OCI-LY3 (cell line): Measurements from ENCODE around the gene COA8.
A peak's percentile ranks its signal among the peaks of the same experiment; 100 is the strongest.

Experiments
- H2AFZ ChIP-seq: fragments of 200-600, 300-600 bp; shearing (Covaris generic); 2 replicates; pipeline ENCODE4 v1.6.0; 2014; ENCODE audit warnings: antibody characterized with exemption, low read depth, low read length
- H3K27ac ChIP-seq: fragments of 200-600, 300-600 bp; sonication (generic); 2 replicates; pipeline ENCODE4 v1.5.1; 2014; ENCODE audit warnings: mild to moderate bottlenecking, low read length, moderate library complexity, mixed read lengths
- H3K27me3 ChIP-seq: fragments of 200-600, 300-600 bp; sonication (generic); 2 replicates; pipeline ENCODE4 v1.6.1; 2014; ENCODE audit warnings: low read depth, low read length, mixed read lengths
- H3K36me3 ChIP-seq: fragments of 200-600, 300-600 bp; sonication (generic); replicated peaks from 2 replicates; pipeline ENCODE3; 2014; ENCODE audit warnings: low read depth, low read length, mixed read lengths
- H3K4me1 ChIP-seq: fragments of 300-600, 200-600 bp; sonication (generic); 2 replicates; pipeline ENCODE4 v1.6.1; 2014; ENCODE audit warnings: low read length, mixed read lengths
- H3K4me2 ChIP-seq: fragments of 200-600, 300-600 bp; sonication (generic); 2 replicates; pipeline ENCODE4 v1.6.1; 2014; ENCODE audit warnings: low read length, mixed read lengths
- H3K4me3 ChIP-seq: fragments of 300-600, 200-600 bp; sonication (generic); 2 replicates; pipeline ENCODE4 v1.5.1; 2014; ENCODE audit warnings: antibody characterized with exemption, mild to moderate bottlenecking, low read length, moderate library complexity
- H3K79me2 ChIP-seq: fragments of 300-600, 200-600 bp; shearing (Covaris generic); 2 replicates; pipeline ENCODE4 v1.6.1; 2014; ENCODE audit warnings: mild to moderate bottlenecking, low read length, mixed read lengths
- H3K9ac ChIP-seq: fragments of 300-600, 200-600 bp; shearing (Covaris generic); 2 replicates; pipeline ENCODE4 v1.6.0; 2014; ENCODE audit warnings: mild to moderate bottlenecking, low read length, moderate library complexity
- H3K9me3 ChIP-seq: fragments of 200-600, 300-600 bp; shearing (Covaris generic); 2 replicates; pipeline ENCODE4 v1.6.1; 2014; ENCODE audit warnings: low read length, mixed read lengths; ENCODE audit not compliant: insufficient read depth
- H4K20me1 ChIP-seq: fragments of 200-600, 300-600 bp; sonication (generic); 2 replicates; pipeline ENCODE4 v1.6.1; 2016; ENCODE audit warnings: low read length, mixed read lengths; ENCODE audit not compliant: insufficient read depth
- CTCF ChIP-seq: fragments of 200-600, 300-600 bp; sonication (generic); IDR thresholded peaks from 2 replicates; pipeline ENCODE4 v1.5.1; 2014; ENCODE audit warnings: antibody characterized with exemption, low read length, low read depth
- EZH2phosphoT487 ChIP-seq: fragments of 200-600 bp; shearing (Covaris generic); IDR thresholded peaks from 2 replicates; pipeline ENCODE4 v1.6.1; 2018; ENCODE audit warnings: antibody characterized with exemption, mixed run types, low read depth

The COA8 gene

GRCh38 chr14:103531421-103532215 lies 31.1 kb upstream of the COA8 start:
- peaks cover 38% of the 10 kb centered on the region for H3K4me1 ChIP-seq
- no peaks in the 10 kb centered on the region for H3K9me3 ChIP-seq
- no peak overlapping the region for H3K4me3 ChIP-seq
- TF ChIP-seq EZH2phosphoT487 (no peak), CTCF (no peak)
- H3K9ac ChIP-seq: no peak overlapping the region
- H3K36me3 ChIP-seq: peaks cover 42% of the 10 kb centered on the region
- 0 out of 2 replicates have a peak overlapping the region, but pooled peaks have one; percentile 3 for H3K4me2 ChIP-seq
- H4K20me1 ChIP-seq: peaks cover 3% of the 10 kb centered on the region; the same call in 1 of the 2 replicates
- peaks cover 57% of the 10 kb centered on the region for H3K79me2 ChIP-seq
- no peaks in the 10 kb centered on the region for H3K27me3 ChIP-seq
- no peak overlapping the region for H2AFZ ChIP-seq
- no peak overlapping the region for H3K27ac ChIP-seq

DNA sequence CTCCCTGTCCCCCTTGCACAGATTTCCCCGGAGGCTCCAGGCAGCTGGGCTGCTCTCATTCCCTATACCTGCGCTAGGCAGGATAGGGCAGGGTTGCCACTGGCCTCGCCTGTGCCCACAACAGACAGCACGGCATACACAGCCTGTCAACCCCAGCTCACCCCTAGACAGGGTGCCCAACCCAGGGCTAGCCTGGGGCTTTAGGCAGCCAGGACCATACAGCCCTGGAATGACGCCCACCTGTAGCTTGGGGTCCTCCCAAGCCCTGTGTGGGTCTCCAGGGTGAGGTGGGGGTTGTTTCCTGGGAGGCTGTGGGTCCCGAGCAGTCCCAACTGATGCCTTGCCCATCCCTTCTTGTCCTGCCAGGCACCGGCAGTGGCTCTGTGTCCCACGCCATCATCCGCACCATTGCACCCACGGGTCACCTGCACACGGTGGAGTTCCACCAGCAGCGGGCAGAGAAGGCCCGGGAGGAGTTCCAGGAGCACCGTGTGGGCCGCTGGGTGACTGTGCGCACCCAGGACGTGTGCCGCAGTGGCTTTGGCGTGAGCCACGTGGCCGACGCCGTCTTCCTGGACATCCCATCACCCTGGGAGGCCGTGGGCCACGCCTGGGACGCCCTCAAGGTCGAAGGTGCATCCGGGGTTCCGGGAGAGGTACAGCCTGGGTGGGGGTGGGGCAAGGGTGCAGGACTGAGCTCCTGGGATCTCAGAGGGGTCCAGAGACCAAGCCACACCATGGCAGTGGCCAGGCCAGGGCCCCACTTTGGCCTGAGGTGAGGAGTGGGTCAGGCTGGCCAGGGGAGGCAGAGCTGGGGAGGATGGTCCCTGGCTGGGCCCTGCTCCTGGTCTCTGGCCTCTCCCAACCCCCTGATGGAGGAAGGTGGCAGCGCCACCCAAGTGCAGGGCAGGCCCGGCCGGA lies 30.3 kb upstream of the COA8 start:
- Histone ChIP-seq H3K9me3 (no peaks in the 10 kb centered on the region), H3K4me3 (no peak overlapping the region), H3K27ac (no peak overlapping the region), H3K4me2 (no peak overlapping the region), H4K20me1 (peaks cover 3% of the 10 kb centered on the region; the same call in 1 of the 2 replicates), H3K4me1 (peaks cover 31% of the 10 kb centered on the region), H2AFZ (no peak overlapping the region), H3K27me3 (no peaks in the 10 kb centered on the region), H3K79me2 (peaks cover 52% of the 10 kb centered on the region), H3K36me3 (peaks cover 37% of the 10 kb centered on the region), H3K9ac (no peak overlapping the region)
- TF ChIP-seq CTCF (no peak), EZH2phosphoT487 (no peak)

GRCh38 chr14:103533137-103533998 lies 29.4 kb upstream of the COA8 start:
- no peak overlapping the region for H3K27ac ChIP-seq
- no peak for TF ChIP-seq EZH2phosphoT487
- no peak for TF ChIP-seq CTCF

More at GRCh38 chr14:103533137-103533998, 29.4 kb upstream of the COA8 start:
- no peaks in the 10 kb centered on the region for H3K27me3 ChIP-seq
- peaks cover 39% of the 10 kb centered on the region for H3K36me3 ChIP-seq
- no peak overlapping the region for H3K9ac ChIP-seq
- H3K9me3 ChIP-seq: no peaks in the 10 kb centered on the region
- peaks cover 3% of the 10 kb centered on the region; the same call in 1 of the 2 replicates for H4K20me1 ChIP-seq
- H3K4me3 ChIP-seq: no peak overlapping the region
- H3K4me2 ChIP-seq: no peak overlapping the region
- H3K4me1 ChIP-seq: peaks cover 26% of the 10 kb centered on the region
- no peak overlapping the region for H2AFZ ChIP-seq
- peaks cover 45% of the 10 kb centered on the region for H3K79me2 ChIP-seq
